K562 (cell line): ENCODE results near the gene C19orf12. TPM values are rescaled to one million over a fixed set of nuclear protein-coding genes. Genes with fewer than 3 reads are reported as not detected.

ENCODE experiments used
- ATF1 ChIP-seq, 2 experiments: fragments of 450-650 bp in 1 of 2; IDR thresholded peaks; 2 replicates each; pipeline ENCODE4 v1.6.1; 2016; ENCODE audit warnings: missing compliant biosample characterization in 1 of 2, missing genetic modification characterization in 1 of 2
- ATF7 ChIP-seq: fragments of 450-650 bp; IDR thresholded peaks from 2 replicates; pipeline ENCODE4 v1.7.1; 2014; ENCODE audit warnings: mild to moderate bottlenecking, moderate library complexity
- BACH1 ChIP-seq: fragments of 200-800 bp; sonication (Bioruptor generic); IDR thresholded peaks from 2 replicates; pipeline ENCODE4 v1.6.1; 2016; ENCODE audit warnings: missing genetic modification characterization, missing compliant biosample characterization
- CBFB ChIP-seq: sonication (generic); formaldehyde crosslinking; IDR thresholded peaks from 2 replicates; pipeline ENCODE4 v1.4.0; 2020; ENCODE audit warnings: mild to moderate bottlenecking, missing genetic modification reagents
- CTBP1 ChIP-seq: fragments of 450-650 bp; IDR thresholded peaks from 2 replicates; pipeline ENCODE4 v1.6.1; 2016; ENCODE audit warnings: borderline replicate concordance
- DMBX1 ChIP-seq: fragments of 250-450 bp; sonication (Bioruptor Pico); IDR thresholded peaks from 2 replicates; pipeline ENCODE4 v1.8.0; 2022; ENCODE audit warnings: inconsistent platforms, mild to moderate bottlenecking, moderate library complexity, borderline replicate concordance
- E2F3 ChIP-seq: fragments of 250-450 bp; sonication (Bioruptor Pico); IDR thresholded peaks from 2 replicates; pipeline ENCODE4 v1.4.0; 2020; ENCODE audit warnings: mild to moderate bottlenecking
- HDAC8 ChIP-seq: fragments of 450-650 bp; IDR thresholded peaks from 2 replicates; pipeline ENCODE4 v1.6.1; 2016; ENCODE audit warnings: mild to moderate bottlenecking, missing genetic modification characterization, moderate library complexity, missing compliant biosample characterization
- HEY1 ChIP-seq: fragments of 250-450 bp; sonication (Bioruptor Pico); IDR thresholded peaks from 2 replicates; pipeline ENCODE4 v1.5.0; 2020; ENCODE audit warnings: mild to moderate bottlenecking, moderate library complexity, borderline replicate concordance
- L3MBTL2 ChIP-seq: fragments of 450-650 bp; IDR thresholded peaks from 2 replicates; pipeline ENCODE4 v1.6.1; 2016; ENCODE audit warnings: mild to moderate bottlenecking, moderate library complexity
- MAFF ChIP-seq: IDR thresholded peaks from 2 replicates; pipeline ENCODE4 v1.6.1; 2012; ENCODE audit warnings: low read length, improper control_type of control experiment
- MLLT1 ChIP-seq, 2 experiments: fragments of 450-650 bp; IDR thresholded peaks; 2 replicates each; pipeline ENCODE4 v1.6.1; 2016
- MLX ChIP-seq, 2 experiments: fragments of 450-650 bp in 1 of 2; sonication (generic) in 1 of 2; formaldehyde crosslinking; conservative IDR thresholded peaks; 2 replicates each; pipeline versions ENCODE4 v1.4.0 to v1.8.1; 2020 to 2022; ENCODE audit warnings: mild to moderate bottlenecking in 1 of 2, missing genetic modification reagents in 1 of 2
- MTA2 ChIP-seq: fragments of 450-650 bp; IDR thresholded peaks from 2 replicates; pipeline ENCODE4 v1.6.1; 2016; ENCODE audit warnings: low read depth
- NCOA2 ChIP-seq, 2 experiments: fragments of 450-650 bp; IDR thresholded peaks; 2 replicates each; pipeline ENCODE4 v1.6.1; 2018; ENCODE audit warnings: mild to moderate bottlenecking in 2 of 2, moderate library complexity in 1 of 2; ENCODE audit not compliant: partially characterized antibody in 2 of 2
- NCOR1 ChIP-seq: fragments of 450-650 bp; IDR thresholded peaks from 2 replicates; pipeline ENCODE4 v1.6.1; 2016; ENCODE audit warnings: mild to moderate bottlenecking, moderate library complexity
- NR2C1 ChIP-seq, 2 experiments: fragments of 450-650 bp; IDR thresholded peaks; 2 replicates each; pipeline ENCODE4 v1.6.1; 2017; ENCODE audit warnings: mild to moderate bottlenecking in 2 of 2, antibody characterized with exemption in 1 of 2, inconsistent platforms in 1 of 2, missing compliant biosample characterization in 1 of 2, missing genetic modification characterization in 1 of 2
- PKNOX1 ChIP-seq: fragments of 450-650 bp; IDR thresholded peaks from 2 replicates; pipeline ENCODE4 v1.6.1; 2016
- POLR2B ChIP-seq: fragments of 450-650 bp; IDR thresholded peaks from 2 replicates; pipeline ENCODE4 v1.6.1; 2018; ENCODE audit warnings: low read depth; ENCODE audit not compliant: partially characterized antibody
- RAD51 ChIP-seq: fragments of 450-650 bp; IDR thresholded peaks from 2 replicates; pipeline ENCODE4 v1.7.1; 2016; ENCODE audit warnings: low read depth, mild to moderate bottlenecking, borderline replicate concordance
- RBBP5 ChIP-seq: fragments of 200-600 bp; sonication (generic); IDR thresholded peaks from 2 replicates; pipeline ENCODE4 v1.6.1; 2012; ENCODE audit warnings: borderline replicate concordance, mild to moderate bottlenecking, low read length, control low read depth, inconsistent platforms; ENCODE audit not compliant: insufficient read depth, poor library complexity, severe bottlenecking
- SMAD3 ChIP-seq: fragments of 450-650 bp; formaldehyde crosslinking; conservative IDR thresholded peaks from 2 replicates; pipeline ENCODE4 v1.4.0; 2020; ENCODE audit warnings: mild to moderate bottlenecking
- STAT5B ChIP-seq: fragments of 250-450 bp; sonication (Bioruptor Pico); IDR thresholded peaks from 2 replicates; pipeline ENCODE4 v1.8.0; 2021; ENCODE audit warnings: mild to moderate bottlenecking, inconsistent platforms
- TRIM28 ChIP-seq: fragments of 450-650 bp; IDR thresholded peaks from 2 replicates; pipeline ENCODE4 v1.6.1; 2017
- ZNF140 ChIP-seq: fragments of 250-450 bp; sonication (Bioruptor Pico); IDR thresholded peaks from 2 replicates; pipeline ENCODE4 v1.8.0; 2021; ENCODE audit warnings: moderate library complexity, mild to moderate bottlenecking, inconsistent platforms
- ZNF165 ChIP-seq: fragments of 250-450 bp; sonication (Bioruptor Pico); IDR thresholded peaks from 2 replicates; pipeline ENCODE4 v1.4.0; 2020; ENCODE audit warnings: borderline replicate concordance
- ZNF75A ChIP-seq: fragments of 450-650 bp; formaldehyde crosslinking; IDR thresholded peaks from 2 replicates; pipeline ENCODE4 v1.4.0; 2020; ENCODE audit warnings: mild to moderate bottlenecking
- polyA plus RNA-seq, 8 experiments: library from polyadenylated mRNA; depleted of rRNA in 4 of 8; stranded (reverse) in 5 of 8; unstranded in 3 of 8; fragments of >200 nt; fragmentation: Nextera tagmentation in 2 of 8; fragmentation: Illumina TruSeq in 1 of 8; extraction: Ambion mirVana in 2 of 8; extraction: Trizol in 1 of 8; gene quantifications; 2 replicates each; pipeline versions ENCODE4 v1.2.1 to v1.2.3, GENCODE V29; 2011 to 2014; ENCODE audit warnings: inconsistent platforms in 1 of 8, missing spikeins in 1 of 8
- total RNA-seq, 7 experiments: library from RNA; depleted of rRNA in 6 of 7; stranded (reverse); fragments of >200 nt in 6 of 7; fragmentation: Illumina TruSeq in 2 of 7; extraction: Trizol in 2 of 7; gene quantifications; 2 replicates each; pipeline versions ENCODE4 v1.2.1 to v1.2.3, GENCODE V29; 2011 to 2021; ENCODE audit warnings: low replicate concordance in 1 of 7

C19orf12 gene
- total and polyA plus RNA-seq, 9 of the 15 experiments (the other 6 are each of a cell fraction or from before 2014, with no cell fraction given), result 1.9 to 14.5 (median 10.2) TPM

- peak; percentile 54; the same call in 1 of the 2 replicates for TF ChIP-seq ATF7
- peak; percentile 58 for TF ChIP-seq L3MBTL2
- no peak for TF ChIP-seq NR2C1 (IDR thresholded peaks at IDR 0.05)
- TF ChIP-seq NR2C1 (tag; IDR thresholded peaks at IDR 0.05), result peak; percentile 54
- 0 out of 2 replicates have a peak, but pooled peaks have one; percentile 13 for TF ChIP-seq PKNOX1
- no peak for TF ChIP-seq HEY1
- TF ChIP-seq RAD51, result no peak; the same call in 1 of the 2 replicates
- TF ChIP-seq MLLT1 (IDR thresholded peaks at IDR 0.05), result 0 out of 4 replicates have a peak, but pooled peaks of 1 of the 2 experiments have one; percentile 44
- no peak for TF ChIP-seq ATF1 (CRISPR knock-in tag; IDR thresholded peaks at IDR 0.05)
- TF ChIP-seq ATF1 (tag; IDR thresholded peaks at IDR 0.05), result 0 out of 2 replicates have a peak, but pooled peaks have one; percentile 39
- no peak for TF ChIP-seq ZNF140
- no peak for TF ChIP-seq MTA2
- TF ChIP-seq NCOR1, result 0 out of 2 replicates have a peak, but pooled peaks have one; percentile 7
- TF ChIP-seq DMBX1, result peak; percentile 77; the same call in 1 of the 2 replicates
- no peak for TF ChIP-seq CBFB (CRISPR knock-in tag)
- TF ChIP-seq ZNF75A (CRISPR knock-in tag), result no peak
- TF ChIP-seq MAFF, result peak; percentile 100
- peak; percentile 70; the same call in 1 of the 2 replicates for TF ChIP-seq SMAD3 (CRISPR knock-in tag)
- TF ChIP-seq RBBP5, result no peak
- TF ChIP-seq HDAC8 (tag), result peak; percentile 71
- TF ChIP-seq ZNF165, result no peak
- TF ChIP-seq E2F3, result no peak
- TF ChIP-seq STAT5B, result no peak
- TF ChIP-seq CTBP1, result peak; percentile 60; the same call in 1 of the 2 replicates
- TF ChIP-seq MLX (CRISPR knock-in tag; conservative IDR thresholded peaks at IDR 0.05), result no peak
- TF ChIP-seq NCOA2 (IDR thresholded peaks at IDR 0.05; ENCODE audit: partially characterized antibody in 2 of 2), result no peak
- peak; percentile 96 for TF ChIP-seq BACH1 (tag)
- TF ChIP-seq TRIM28, result peak; percentile 95
- TF ChIP-seq POLR2B, result no peak
Observed at GRCh38 chr19:29690842-29691241, 24.2 kb downstream of the C19orf12 start (continued).
